HepG2 (cell line): ENCODE measurements around the gene SLC20A1. TPM values are rescaled to one million over a fixed set of nuclear protein-coding genes. Genes with fewer than 3 reads are reported as not detected.

Experiments used
- AGO2 ChIP-seq: fragments of 200-400 bp; formaldehyde crosslinking; optimal IDR thresholded peaks from 2 replicates; pipeline ENCODE3; 2017; ENCODE audit warnings: mild to moderate bottlenecking, low read depth, low read length, moderate library complexity
- FIP1L1 ChIP-seq: fragments of 200-400 bp; formaldehyde crosslinking; IDR thresholded peaks from 2 replicates; pipeline ENCODE4 v1.6.1; 2018; ENCODE audit warnings: low read depth, mild to moderate bottlenecking, low read length, moderate library complexity, borderline replicate concordance; ENCODE audit not compliant: insufficient read depth
- FOXP4 ChIP-seq: sonication (generic); formaldehyde crosslinking; IDR thresholded peaks from 2 replicates; pipeline ENCODE4 v1.4.0; 2020; ENCODE audit warnings: missing genetic modification reagents
- REL ChIP-seq: sonication (generic); formaldehyde crosslinking; conservative IDR thresholded peaks from 2 replicates; pipeline ENCODE4 v1.8.0; 2022; ENCODE audit warnings: mild to moderate bottlenecking, missing genetic modification reagents, moderate library complexity
- REST ChIP-seq, 2 experiments: IDR thresholded peaks; 2 replicates each; pipeline ENCODE4 v1.6.1; 2011 to 2012; ENCODE audit warnings: low read length in 2 of 2, borderline replicate concordance in 1 of 2, low read depth in 1 of 2, mild to moderate bottlenecking in 1 of 2, moderate library complexity in 1 of 2
- SIN3B ChIP-seq: fragments of 150-350 bp; IDR thresholded peaks from 2 replicates; pipeline ENCODE4 v1.6.1; 2014; ENCODE audit warnings: low read length
- SNAPC4 ChIP-seq: sonication (generic); formaldehyde crosslinking; IDR thresholded peaks from 2 replicates; pipeline ENCODE4 v1.4.0; 2020; ENCODE audit warnings: mild to moderate bottlenecking, missing genetic modification reagents
- SUZ12 ChIP-seq: fragments of 150-350 bp; IDR thresholded peaks from 2 replicates; pipeline ENCODE4 v1.6.1; 2014; ENCODE audit warnings: low read depth, low read length
- TCF12 ChIP-seq, 2 experiments: fragments of 450-650 bp in 1 of 2; sonication (generic) in 1 of 2; formaldehyde crosslinking in 1 of 2; IDR thresholded peaks; 2 replicates each; pipeline versions ENCODE4 v1.6.1 to v1.8.0; 2017 to 2022; ENCODE audit warnings: antibody characterized with exemption in 1 of 2, mild to moderate bottlenecking in 1 of 2, missing genetic modification reagents in 1 of 2, moderate library complexity in 1 of 2
- THYN1 ChIP-seq: sonication (generic); formaldehyde crosslinking; IDR thresholded peaks from 2 replicates; pipeline ENCODE4 v1.8.1; 2023; ENCODE audit warnings: low read depth, mild to moderate bottlenecking, moderate library complexity, missing genetic modification reagents, borderline replicate concordance
- TRIM24 ChIP-seq: sonication (generic); formaldehyde crosslinking; IDR thresholded peaks from 2 replicates; pipeline ENCODE4 v1.8.0; 2022; ENCODE audit warnings: mild to moderate bottlenecking, missing genetic modification reagents
- ZEB1 ChIP-seq: IDR thresholded peaks from 2 replicates; pipeline ENCODE4 v1.6.1; 2012; ENCODE audit warnings: mild to moderate bottlenecking, low read depth, inconsistent platforms; ENCODE audit not compliant: insufficient replicate concordance
- ZNF276 ChIP-seq: sonication (generic); formaldehyde crosslinking; IDR thresholded peaks from 2 replicates; pipeline ENCODE4 v1.4.0; 2020; ENCODE audit warnings: mild to moderate bottlenecking, low read depth, missing genetic modification reagents
- ZNF326 ChIP-seq: sonication (generic); formaldehyde crosslinking; IDR thresholded peaks from 2 replicates; pipeline ENCODE4 v1.4.0; 2020; ENCODE audit warnings: missing genetic modification reagents, borderline replicate concordance
- ZSCAN30 ChIP-seq: sonication (generic); formaldehyde crosslinking; IDR thresholded peaks from 2 replicates; pipeline ENCODE4 v1.5.0; 2020; ENCODE audit warnings: mild to moderate bottlenecking, missing genetic modification reagents
- polyA plus RNA-seq, 8 experiments: library from polyadenylated mRNA; depleted of rRNA in 3 of 8; stranded (reverse) in 7 of 8; unstranded in 1 of 8; fragments of >200 nt; fragmentation: Illumina TruSeq in 4 of 8; extraction: Trizol in 4 of 8; gene quantifications; 2 replicates each; pipeline versions ENCODE4 v1.2.1 to v1.2.3, GENCODE V29; 2011 to 2016; ENCODE audit warnings: low read depth in 4 of 8, missing spikeins in 1 of 8, mixed read lengths in 1 of 8; ENCODE audit not compliant: insufficient read depth in 1 of 8
- total RNA-seq, 5 experiments: library from RNA; depleted of rRNA; stranded (reverse); fragments of >200 nt; fragmentation: Illumina TruSeq; extraction: Trizol; gene quantifications; 2 replicates each; pipeline ENCODE4 v1.2.3, GENCODE V29; 2016; ENCODE audit warnings: low read depth in 1 of 5

Gene SLC20A1
- total and polyA plus RNA-seq, 2 of the 13 experiments (the other 11 are each of a cell fraction or from before 2014, with no cell fraction given): 54.0 to 85.9 TPM

- TF ChIP-seq FOXP4 (CRISPR knock-in tag) (peak; percentile 83), SNAPC4 (CRISPR knock-in tag) (no peak), TCF12 (IDR thresholded peaks at IDR 0.05) (no peak), TCF12 (CRISPR knock-in tag; IDR thresholded peaks at IDR 0.05) (no peak), SUZ12 (no peak), ZNF276 (CRISPR knock-in tag) (no peak), THYN1 (CRISPR knock-in tag) (no peak), REST (IDR thresholded peaks at IDR 0.05; ENCODE audit: borderline replicate concordance in 1 of 2, low read depth in 1 of 2, low read length in 2 of 2) (no peak), ZNF326 (CRISPR knock-in tag) (no peak), FIP1L1 (no peak), SIN3B (no peak), AGO2 (no peak), ZSCAN30 (CRISPR knock-in tag) (no peak), REL (CRISPR knock-in tag) (no peak), TRIM24 (peak; percentile 68; the same call in 1 of the 2 replicates), ZEB1 (peak; percentile 98)
Observed at GRCh38 chr2:112644155-112644932, 1.4 kb upstream of the SLC20A1 start (continued).
